ENCODE measurements around the gene PPP1R11. TPM values are rescaled to one million over a fixed set of nuclear protein-coding genes. Genes with fewer than 3 reads are reported as not detected.

Gene PPP1R11
- total and polyA plus RNA-seq, 4 donors = 40.0 to 66.7 (median 52.7) TPM

DNA sequence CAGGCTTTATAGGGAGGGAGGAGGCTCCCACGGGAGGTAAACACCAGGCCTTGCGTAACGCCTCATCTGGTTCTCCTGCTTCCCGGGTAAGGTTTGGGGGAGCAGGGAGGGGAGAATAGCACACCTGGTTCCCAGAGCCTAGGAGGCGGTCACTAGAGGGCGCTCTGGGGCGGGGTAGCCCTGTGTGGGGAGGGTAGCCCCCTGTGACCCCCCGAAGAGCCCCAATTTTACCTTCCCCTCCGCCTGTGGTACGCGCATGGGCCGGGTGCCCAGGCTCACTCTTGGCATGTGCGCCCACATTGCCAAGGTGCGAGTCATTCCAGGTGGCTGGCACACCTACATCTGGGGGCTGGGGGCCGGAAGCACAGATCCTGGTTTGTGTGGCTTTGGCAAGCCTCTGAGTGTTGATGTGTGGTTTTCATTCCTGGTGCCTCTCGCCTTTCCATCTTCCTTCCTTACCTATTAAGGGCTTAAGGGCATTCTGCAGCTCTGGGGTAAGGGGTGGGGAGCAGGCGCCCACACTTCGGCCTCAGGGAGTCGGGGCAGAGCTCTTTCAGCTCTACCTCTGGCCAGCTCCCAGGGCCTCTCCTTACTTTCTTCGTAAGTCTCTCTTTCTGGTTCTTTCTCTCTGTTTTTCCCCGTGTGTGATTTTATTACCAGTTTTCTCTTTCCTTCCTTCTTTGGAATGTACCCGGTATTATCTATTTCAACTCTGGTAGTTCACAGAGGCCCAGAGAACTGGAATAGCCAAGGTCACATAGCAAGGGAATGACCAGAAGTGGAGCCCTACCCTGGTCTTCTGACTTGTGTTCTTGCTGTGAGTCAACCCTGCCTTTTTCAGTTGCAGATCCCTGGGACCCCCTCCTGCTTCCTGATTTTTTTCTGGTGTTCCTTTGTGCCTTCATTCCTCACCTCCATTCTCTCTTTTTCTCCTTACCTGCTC lies 9.1 kb downstream of the PPP1R11 start:
- no peak overlapping the region for H3K4me3 ChIP-seq (ENCODE audit: low read length in 2 of 2)
- no peaks in the 10 kb centered on the region for H3K9me3 ChIP-seq (ENCODE audit: control insufficient read depth, low read length)
- no peak for DNase-seq
- 26 to 33% methylated on average over 20 to 22 of the region's 22 CpGs for WGBS, 2 donors
- peak; percentile 3 for ATAC-seq (ENCODE audit: low FRiP score)
- intact Hi-C loops (cut with DNase I) = no loop called here
- no peak overlapping the region for H3K27ac ChIP-seq (ENCODE audit: low read depth in 1 of 2, low read length in 2 of 2)
- H3K36me3 ChIP-seq (ENCODE audit: control insufficient read depth in 1 of 2, insufficient read depth in 2 of 2, low read length in 1 of 2) = no peaks in the 10 kb centered on the region
- no peaks in the 10 kb centered on the region for H3K4me1 ChIP-seq (ENCODE audit: control insufficient read depth in 1 of 2, insufficient read depth in 2 of 2, low read length in 2 of 2)
- no peaks in the 10 kb centered on the region for H3K27me3 ChIP-seq (ENCODE audit: control insufficient read depth in 1 of 2, insufficient read depth in 2 of 2, low read length in 1 of 2)

DNA sequence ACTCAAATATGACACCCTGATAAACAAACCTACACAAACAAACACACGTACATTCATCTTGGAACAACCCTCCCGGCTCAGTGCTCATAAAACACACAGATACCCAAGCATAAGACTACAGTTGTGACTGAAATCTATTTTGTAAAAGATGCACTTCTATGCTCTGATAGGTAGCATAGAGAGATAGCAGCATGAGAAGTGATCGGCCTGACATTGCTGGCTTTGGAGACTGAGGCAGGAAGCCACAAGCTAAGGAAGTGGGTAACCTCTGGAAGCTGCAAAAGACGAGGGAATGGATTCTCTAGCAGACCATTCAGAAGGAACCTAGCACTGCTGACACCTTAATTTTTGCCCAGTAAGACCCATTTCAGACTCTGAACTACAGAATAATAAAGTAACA lies 10.2 kb downstream of the PPP1R11 start:
- H3K36me3 ChIP-seq (ENCODE audit: control insufficient read depth in 1 of 2, insufficient read depth in 2 of 2, low read length in 1 of 2) = no peaks in the 10 kb centered on the region
- H3K27ac ChIP-seq (ENCODE audit: low read depth in 1 of 2, low read length in 2 of 2) = no peak overlapping the region
- 59 to 62% methylated on average over 4 of the region's 4 CpGs for WGBS, 2 donors
- H3K4me3 ChIP-seq (ENCODE audit: low read length in 2 of 2) = no peak overlapping the region
- no peaks in the 10 kb centered on the region for H3K4me1 ChIP-seq (ENCODE audit: control insufficient read depth in 1 of 2, insufficient read depth in 2 of 2, low read length in 2 of 2)
- ATAC-seq (ENCODE audit: low FRiP score) = no peak
- DNase-seq = no peak
- intact Hi-C loops (cut with DNase I) = no loop called here
- H3K9me3 ChIP-seq (ENCODE audit: control insufficient read depth, low read length) = no peaks in the 10 kb centered on the region
- no peaks in the 10 kb centered on the region for H3K27me3 ChIP-seq (ENCODE audit: control insufficient read depth in 1 of 2, insufficient read depth in 2 of 2, low read length in 1 of 2)

GRCh38 chr6:30087876-30088275 lies 20.9 kb downstream of the PPP1R11 start:
- Histone ChIP-seq H3K36me3 (ENCODE audit: control insufficient read depth in 1 of 2, insufficient read depth in 2 of 2, low read length in 1 of 2) (no peaks in the 10 kb centered on the region), H3K4me1 (ENCODE audit: control insufficient read depth in 1 of 2, insufficient read depth in 2 of 2, low read length in 2 of 2) (no peaks in the 10 kb centered on the region), H3K27me3 (ENCODE audit: control insufficient read depth in 1 of 2, insufficient read depth in 2 of 2, low read length in 1 of 2) (no peaks in the 10 kb centered on the region), H3K27ac (ENCODE audit: low read depth in 1 of 2, low read length in 2 of 2) (no peak overlapping the region), H3K9me3 (ENCODE audit: control insufficient read depth, low read length) (no peaks in the 10 kb centered on the region), H3K4me3 (ENCODE audit: low read length in 2 of 2) (no peak overlapping the region)
- intact Hi-C loops (cut with DNase I) = no loop called here
- WGBS, 2 donors = 67 to 75% methylated on average over 5 of the region's 5 CpGs
- DNase-seq (no peak), ATAC-seq (ENCODE audit: low FRiP score) (no peak)

DNA sequence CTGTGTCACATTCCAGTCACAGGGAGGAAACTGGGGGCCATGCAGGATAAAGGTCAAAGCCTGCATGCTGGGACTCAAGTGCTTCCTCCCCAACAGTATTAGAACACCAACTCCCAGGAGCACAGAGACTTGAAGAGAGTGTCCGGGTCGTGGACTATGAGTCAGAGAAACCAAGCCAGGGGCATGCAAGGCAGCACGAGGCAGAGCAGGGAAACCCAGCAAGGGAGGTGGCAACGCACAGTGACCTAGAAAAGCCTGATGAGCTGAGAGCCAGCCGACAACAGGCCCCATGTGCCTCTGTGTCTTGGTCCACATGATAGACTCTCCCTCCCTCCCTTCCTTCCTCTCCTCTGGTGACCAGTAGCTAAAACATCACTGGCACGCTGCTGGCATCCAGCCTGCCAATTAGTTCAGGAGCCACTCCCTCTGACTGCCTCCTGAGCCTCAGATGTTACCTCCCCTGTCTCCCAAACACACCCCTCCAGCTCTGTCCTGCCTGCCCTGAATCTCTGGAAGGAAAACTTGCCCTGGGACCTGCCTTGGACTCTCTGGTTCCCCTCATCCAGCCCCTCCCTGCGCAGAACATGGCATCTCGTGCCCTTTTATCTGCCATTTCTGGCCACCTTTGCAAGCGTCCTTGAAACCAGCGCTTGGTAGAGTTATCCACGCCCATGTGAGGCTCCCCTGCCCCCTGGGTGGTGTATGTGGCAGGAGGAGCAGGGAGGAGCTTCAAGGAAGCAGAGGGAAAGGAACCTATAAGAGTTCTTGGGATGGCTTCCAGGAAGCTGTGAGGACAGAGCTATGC lies 24.8 kb downstream of the PPP1R11 start:
- H3K9me3 ChIP-seq (ENCODE audit: control insufficient read depth, low read length) = no peaks in the 10 kb centered on the region
- ATAC-seq (ENCODE audit: low FRiP score) (no peak), DNase-seq (peak in 1 of 2 donors; percentile 47)
- H3K4me1 ChIP-seq (ENCODE audit: control insufficient read depth in 1 of 2, insufficient read depth in 2 of 2, low read length in 2 of 2) = no peaks in the 10 kb centered on the region
- H3K4me3 ChIP-seq (ENCODE audit: low read length in 2 of 2) = no peak overlapping the region
- no peaks in the 10 kb centered on the region for H3K36me3 ChIP-seq (ENCODE audit: control insufficient read depth in 1 of 2, insufficient read depth in 2 of 2, low read length in 1 of 2)
- 41 to 53% methylated on average over 11 of the region's 11 CpGs for WGBS, 2 donors
- intact Hi-C loops (cut with DNase I) = no loop called here
- H3K27ac ChIP-seq (ENCODE audit: low read depth in 1 of 2, low read length in 2 of 2) = no peak overlapping the region
- peaks cover 0 to 1% of the 10 kb centered on the region in 2 donors for H3K27me3 ChIP-seq (ENCODE audit: control insufficient read depth in 1 of 2, insufficient read depth in 2 of 2, low read length in 1 of 2)

DNA sequence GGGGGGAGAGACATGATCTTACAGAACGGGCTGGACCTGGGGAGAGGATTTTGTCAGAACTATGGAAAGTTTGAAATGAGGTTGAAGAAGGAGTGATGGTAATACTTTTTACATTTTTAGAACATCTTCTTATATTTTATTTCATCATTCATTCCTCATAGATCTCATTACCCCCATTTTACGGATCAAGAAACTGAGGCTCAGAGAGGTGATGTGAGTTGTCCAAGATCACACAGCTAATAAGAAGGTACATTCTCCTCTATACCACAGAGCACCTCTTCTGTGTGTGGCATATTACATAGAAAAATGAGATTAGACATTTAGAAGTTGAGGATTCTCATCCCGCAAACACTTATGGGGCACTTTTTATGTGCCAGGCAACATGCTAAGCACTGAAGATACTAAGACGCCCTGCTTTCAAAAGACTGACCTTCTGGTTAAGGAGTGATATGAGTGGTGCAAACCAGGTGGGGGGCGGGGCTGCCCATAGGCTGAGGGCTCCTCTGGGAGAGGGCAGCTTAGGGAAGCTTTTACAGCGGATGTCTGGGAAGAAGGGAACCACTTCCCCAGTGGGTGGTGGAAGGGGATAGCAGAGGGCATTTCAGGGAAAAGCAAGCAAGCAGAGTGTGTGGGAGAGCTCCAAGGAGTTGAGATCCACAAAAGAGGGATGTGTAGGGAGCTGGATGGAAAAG lies 26.0 kb downstream of the PPP1R11 start:
- intact Hi-C loops (cut with DNase I) = no loop called here
- WGBS, 2 donors = 63 to 68% methylated on average over 6 of the region's 6 CpGs

DNA sequence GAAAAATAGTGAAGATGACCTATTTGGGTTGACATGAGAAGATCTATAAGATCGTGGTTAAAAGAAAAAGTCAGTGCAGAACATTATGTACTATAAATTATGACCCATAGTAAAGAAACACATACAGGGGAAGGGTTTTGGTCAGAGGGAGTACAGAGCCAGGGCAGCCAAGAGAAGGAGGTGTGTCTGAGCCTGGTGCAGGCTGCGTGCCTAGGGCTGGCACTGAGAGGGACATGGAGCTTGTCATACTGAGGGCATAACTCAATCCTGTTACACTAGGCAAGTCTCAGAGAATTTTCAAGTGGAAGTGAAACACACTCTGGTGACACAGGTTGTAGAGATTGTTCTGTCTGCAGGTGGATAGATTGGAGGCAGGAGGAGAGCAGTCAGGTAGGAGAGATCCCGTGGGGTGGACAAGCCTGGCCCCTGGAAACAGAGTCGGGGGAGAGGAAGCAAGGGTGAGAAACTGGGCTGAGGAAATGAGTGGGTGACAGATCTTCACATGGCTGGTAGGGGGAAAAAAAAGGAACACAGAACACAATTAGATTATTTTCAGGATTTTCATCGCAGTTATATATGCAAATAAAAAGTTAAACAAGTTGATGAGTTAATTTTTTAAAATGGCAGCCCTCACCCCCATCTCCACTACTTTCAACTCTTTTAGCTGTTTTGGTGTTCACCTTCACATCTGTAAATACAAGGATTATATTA lies 27.1 kb downstream of the PPP1R11 start:
- 63 to 64% methylated on average over 5 of the region's 5 CpGs for WGBS, 2 donors
- Histone ChIP-seq H3K27me3 (ENCODE audit: control insufficient read depth in 1 of 2, insufficient read depth in 2 of 2, low read length in 1 of 2) (peaks cover 0 to 4% of the 10 kb centered on the region in 2 donors), H3K4me3 (ENCODE audit: low read length in 2 of 2) (no peak overlapping the region), H3K36me3 (ENCODE audit: control insufficient read depth in 1 of 2, insufficient read depth in 2 of 2, low read length in 1 of 2) (no peaks in the 10 kb centered on the region), H3K9me3 (ENCODE audit: control insufficient read depth, low read length) (peaks cover 1% of the 10 kb centered on the region), H3K4me1 (ENCODE audit: control insufficient read depth in 1 of 2, insufficient read depth in 2 of 2, low read length in 2 of 2) (no peaks in the 10 kb centered on the region), H3K27ac (ENCODE audit: low read depth in 1 of 2, low read length in 2 of 2) (no peak overlapping the region)
- ATAC-seq (ENCODE audit: low FRiP score) = no peak
- intact Hi-C loops (cut with DNase I) = no loop called here
- DNase-seq = no peak

More for the DNA sequence above, 26.0 kb downstream of the PPP1R11 start:
- H3K27me3 ChIP-seq (ENCODE audit: control insufficient read depth in 1 of 2, insufficient read depth in 2 of 2, low read length in 1 of 2) = peaks cover 0 to 2% of the 10 kb centered on the region in 2 donors
- DNase-seq (no peak), ATAC-seq (ENCODE audit: low FRiP score) (no peak)
- no peaks in the 10 kb centered on the region for H3K4me1 ChIP-seq (ENCODE audit: control insufficient read depth in 1 of 2, insufficient read depth in 2 of 2, low read length in 2 of 2)
- peaks cover 1% of the 10 kb centered on the region for H3K9me3 ChIP-seq (ENCODE audit: control insufficient read depth, low read length)
- no peaks in the 10 kb centered on the region for H3K36me3 ChIP-seq (ENCODE audit: control insufficient read depth in 1 of 2, insufficient read depth in 2 of 2, low read length in 1 of 2)
- H3K4me3 ChIP-seq (ENCODE audit: low read length in 2 of 2) = no peak overlapping the region
- no peak overlapping the region for H3K27ac ChIP-seq (ENCODE audit: low read depth in 1 of 2, low read length in 2 of 2)

- DNase-seq = no peak
- no peak overlapping the region for H3K27ac ChIP-seq (ENCODE audit: low read depth in 1 of 2, low read length in 2 of 2)
- peaks cover 1% of the 10 kb centered on the region for H3K9me3 ChIP-seq (ENCODE audit: control insufficient read depth, low read length)
- ATAC-seq (ENCODE audit: low FRiP score) = no peak
- intact Hi-C loops (cut with DNase I) = no loop called here
- H3K4me3 ChIP-seq (ENCODE audit: low read length in 2 of 2) = no peak overlapping the region
- peaks cover 0 to 4% of the 10 kb centered on the region in 2 donors for H3K27me3 ChIP-seq (ENCODE audit: control insufficient read depth in 1 of 2, insufficient read depth in 2 of 2, low read length in 1 of 2)
- H3K4me1 ChIP-seq (ENCODE audit: control insufficient read depth in 1 of 2, insufficient read depth in 2 of 2, low read length in 2 of 2) = no peaks in the 10 kb centered on the region
- 33 to 42% methylated on average over 1 of the region's 1 CpG for WGBS, 2 donors
- no peaks in the 10 kb centered on the region for H3K36me3 ChIP-seq (ENCODE audit: control insufficient read depth in 1 of 2, insufficient read depth in 2 of 2, low read length in 1 of 2)
Measured at GRCh38 chr6:30096829-30097228, 29.8 kb downstream of the PPP1R11 start.
